HepG2 (cell line): ENCODE results near the gene SLC44A4. TPM values are rescaled to one million over a fixed set of nuclear protein-coding genes. Genes with fewer than 3 reads are reported as not detected.

ENCODE experiments used
- ATAC-seq: fragments of 200-7000 bp; cut with Tn5 transposase; 3 replicates; pipeline ENCODE4 v1.9.1; 2020; ENCODE audit warnings: mild to moderate bottlenecking, moderate library complexity
- BruUV-seq: library from RNA; stranded (reverse); fragments of 400-500 nt; replicated peaks from 2 replicates; lab custom pipeline; 2021; lab: Mats Ljungman, UMichigan
- CTCF ChIA-PET: fragments of 300-600 bp; formaldehyde crosslinking; extraction: SDS; loops from one replicate; lab custom pipeline; 2021; ENCODE audit warnings: low total read pairs, inconsistent platforms, low intra/inter-chr PET ratio; lab: Yijun Ruan, JAX
- POLR2A ChIA-PET: fragments of 350-600 bp; sonication (Branson Sonifier 250); formaldehyde crosslinking; loops from one replicate; lab custom pipeline; 2020; ENCODE audit warnings: antibody characterized with exemption, inconsistent platforms; lab: Yijun Ruan, JAX
- DNase-seq: peaks from one replicate; pipeline ENCODE4 v3.0.0-alpha.2; 2015; ENCODE audit warnings: low spot score
- FAIRE-seq: peaks from 3 replicates; lab custom pipeline; 2011; peaks lifted over from hg19 to GRCh38; lab: Jason Lieb, UNC
- H2AFZ ChIP-seq: one replicate; pipeline ENCODE4 v1.6.1; 2011; ENCODE audit warnings: low read length, inconsistent platforms
- H3K27ac ChIP-seq: fragments of 300-600 bp; 3 replicates; pipeline ENCODE4 v1.8.0; 2011; ENCODE audit warnings: mixed run types, mild to moderate bottlenecking, mixed read lengths, low read length, inconsistent platforms; ENCODE audit not compliant: insufficient read depth; ENCODE audit errors: extremely low read length
- H3K27me3 ChIP-seq, 2 experiments: fragments of 200-600 bp in 1 of 2; 2 replicates in 1 of 2; 3 replicates in 1 of 2; pipeline versions ENCODE4 v1.6.0 to v1.8.0; 2011; ENCODE audit warnings: low read length in 2 of 2, mild to moderate bottlenecking in 2 of 2, moderate library complexity in 2 of 2, inconsistent platforms in 1 of 2; ENCODE audit not compliant: insufficient read depth in 2 of 2, control insufficient read depth in 1 of 2
- H3K36me3 ChIP-seq, 2 experiments: fragments of 200-600 bp in 1 of 2; replicated peaks in 1 of 2; 2 replicates in 1 of 2; 3 replicates in 1 of 2; pipeline versions ENCODE4 v1.5.1 to v1.8.0; 2011; ENCODE audit warnings: low read length in 2 of 2, inconsistent platforms in 1 of 2; ENCODE audit not compliant: insufficient read depth in 2 of 2, control insufficient read depth in 1 of 2
- H3K4me1 ChIP-seq: 2 replicates; pipeline ENCODE4 v1.5.1; 2012; ENCODE audit warnings: low read length, inconsistent platforms; ENCODE audit not compliant: insufficient read depth
- H3K4me2 ChIP-seq: 2 replicates; pipeline ENCODE4 v1.6.0; 2011; ENCODE audit warnings: low read depth, low read length, inconsistent platforms
- H3K4me3 ChIP-seq, 3 experiments: fragments of 200-600 bp in 1 of 3; sonication (generic), shearing (Covaris generic) in 1 of 3; replicated peaks in 1 of 3; 2 replicates each; pipeline ENCODE4 v1.5.1; 2011 to 2016; ENCODE audit warnings: low read length in 3 of 3, inconsistent platforms in 2 of 3, low read depth in 2 of 3, mild to moderate bottlenecking in 2 of 3, control low read depth in 1 of 3, mixed read lengths in 1 of 3; ENCODE audit not compliant: insufficient read depth in 1 of 3
- H3K79me2 ChIP-seq: one replicate; pipeline ENCODE4 v1.6.1; 2011; ENCODE audit warnings: low read length, inconsistent platforms; ENCODE audit not compliant: insufficient read depth
- H3K9ac ChIP-seq: 2 replicates; pipeline ENCODE4 v1.6.0; 2011; ENCODE audit warnings: mild to moderate bottlenecking, low read depth, low read length, inconsistent platforms; ENCODE audit not compliant: insufficient read depth
- H3K9me3 ChIP-seq: 2 replicates; pipeline ENCODE4 v1.5.1; 2012; ENCODE audit warnings: mild to moderate bottlenecking, low read length
- H4K20me1 ChIP-seq: 2 replicates; pipeline ENCODE4 v1.6.0; 2011; ENCODE audit warnings: inconsistent platforms, mild to moderate bottlenecking, low read length, moderate library complexity; ENCODE audit not compliant: insufficient read depth
- AKAP8 ChIP-seq: sonication (generic); formaldehyde crosslinking; IDR thresholded peaks from 2 replicates; pipeline ENCODE4 v1.5.1; 2020; ENCODE audit warnings: mild to moderate bottlenecking, missing genetic modification reagents
- ELF4 ChIP-seq: sonication (generic); formaldehyde crosslinking; IDR thresholded peaks from 2 replicates; pipeline ENCODE4 v1.5.0; 2020; ENCODE audit warnings: missing genetic modification reagents, mild to moderate bottlenecking, moderate library complexity, borderline replicate concordance
- HMGA1 ChIP-seq: sonication (generic); formaldehyde crosslinking; conservative IDR thresholded peaks from 2 replicates; pipeline ENCODE4 v1.4.0; 2020; ENCODE audit warnings: missing genetic modification reagents
- HNF1B ChIP-seq: sonication (generic); formaldehyde crosslinking; IDR thresholded peaks from 2 replicates; pipeline ENCODE4 v1.5.1; 2020; ENCODE audit warnings: mild to moderate bottlenecking, moderate library complexity, missing genetic modification reagents
- JUN ChIP-seq: sonication (generic); formaldehyde crosslinking; IDR thresholded peaks from 2 replicates; pipeline ENCODE4 v1.4.0; 2020; ENCODE audit warnings: mild to moderate bottlenecking, missing genetic modification reagents
- KDM2A ChIP-seq: sonication (generic); formaldehyde crosslinking; IDR thresholded peaks from 2 replicates; pipeline ENCODE4 v1.4.0; 2020; ENCODE audit warnings: low read depth, missing genetic modification reagents, borderline replicate concordance
- NCOA2 ChIP-seq: sonication (generic); formaldehyde crosslinking; IDR thresholded peaks from 2 replicates; pipeline ENCODE4 v1.8.0; 2022; ENCODE audit warnings: inconsistent platforms
- PHF21A ChIP-seq: sonication (generic); formaldehyde crosslinking; IDR thresholded peaks from 2 replicates; pipeline ENCODE4 v1.5.0; 2020; ENCODE audit warnings: mild to moderate bottlenecking, missing genetic modification reagents
- RBM39 ChIP-seq: fragments of 200-400 bp; formaldehyde crosslinking; IDR thresholded peaks from one replicate; pipeline ENCODE4 v1.6.1; 2018; ENCODE audit warnings: antibody characterized with exemption, mild to moderate bottlenecking, low read depth, low read length; ENCODE audit not compliant: poor library complexity, severe bottlenecking
- RCOR2 ChIP-seq: IDR thresholded peaks from 2 replicates; pipeline ENCODE4 v1.6.1; 2016; ENCODE audit warnings: missing biosample characterization, missing genetic modification reagents
- SIN3B ChIP-seq: fragments of 150-350 bp; IDR thresholded peaks from 2 replicates; pipeline ENCODE4 v1.6.1; 2014; ENCODE audit warnings: low read length
- SIX1 ChIP-seq: sonication (generic); formaldehyde crosslinking; IDR thresholded peaks from 2 replicates; pipeline ENCODE4 v1.4.0; 2020; ENCODE audit warnings: missing genetic modification reagents, borderline replicate concordance
- SNAPC5 ChIP-seq: sonication (generic); formaldehyde crosslinking; IDR thresholded peaks from 2 replicates; pipeline ENCODE4 v1.8.1; 2023; ENCODE audit warnings: mild to moderate bottlenecking, missing genetic modification reagents, borderline replicate concordance
- ZBTB25 ChIP-seq: IDR thresholded peaks from 2 replicates; pipeline ENCODE4 v1.6.1; 2018; ENCODE audit warnings: missing genetic modification reagents
- ZNF253 ChIP-seq: sonication (generic); formaldehyde crosslinking; IDR thresholded peaks from 2 replicates; pipeline ENCODE4 v1.8.0; 2022; ENCODE audit warnings: mild to moderate bottlenecking, missing genetic modification reagents, borderline replicate concordance
- ZNF282 ChIP-seq: fragments of 450-650 bp; IDR thresholded peaks from 2 replicates; pipeline ENCODE4 v1.6.1; 2018; ENCODE audit not compliant: partially characterized antibody
- ZNF460 ChIP-seq: sonication (generic); formaldehyde crosslinking; IDR thresholded peaks from 2 replicates; pipeline ENCODE4 v1.5.1; 2020; ENCODE audit warnings: missing genetic modification reagents, mild to moderate bottlenecking, borderline replicate concordance
- ZNF546 ChIP-seq: sonication (generic); formaldehyde crosslinking; conservative IDR thresholded peaks from 2 replicates; pipeline ENCODE4 v1.8.1; 2023; ENCODE audit warnings: mild to moderate bottlenecking, missing genetic modification reagents
- ZNF564 ChIP-seq: sonication (generic); formaldehyde crosslinking; IDR thresholded peaks from 2 replicates; pipeline ENCODE4 v1.8.1; 2023; ENCODE audit warnings: mild to moderate bottlenecking, missing genetic modification reagents
- ZNF629 ChIP-seq: sonication (generic); formaldehyde crosslinking; conservative IDR thresholded peaks from 2 replicates; pipeline ENCODE4 v1.5.0; 2020; ENCODE audit warnings: missing genetic modification reagents
- WGBS: methylation state at CpG from one replicate; pipeline ENCODE4 v1.1.6; 2017; ENCODE audit warnings: low lambda C conversion rate; 5-methylcytosine and 5-hydroxymethylcytosine counted together
- in situ Hi-C: cut with HindIII; loops from 2 replicates; pipeline ENCODE4 v1.10.0; 2017; ENCODE audit warnings: low pct_unique_long_range_greater_than_20kb; ENCODE audit not compliant: extremely low pct_ligation_motif_present
- intact Hi-C: fragments of 100-400 bp; cut with micrococcal nuclease; formaldehyde crosslinking; loops from one replicate; pipeline ENCODE4 v1.10.0; 2022; ENCODE audit not compliant: unreplicated experiment
- polyA plus RNA-seq, 8 experiments: library from polyadenylated mRNA; depleted of rRNA in 3 of 8; stranded (reverse) in 7 of 8; unstranded in 1 of 8; fragments of >200 nt; fragmentation: Illumina TruSeq in 4 of 8; extraction: Trizol in 4 of 8; gene quantifications; 2 replicates each; pipeline versions ENCODE4 v1.2.1 to v1.2.3, GENCODE V29; 2011 to 2016; ENCODE audit warnings: low read depth in 4 of 8, missing spikeins in 1 of 8, mixed read lengths in 1 of 8; ENCODE audit not compliant: insufficient read depth in 1 of 8
- total RNA-seq, 5 experiments: library from RNA; depleted of rRNA; stranded (reverse); fragments of >200 nt; fragmentation: Illumina TruSeq; extraction: Trizol; gene quantifications; 2 replicates each; pipeline ENCODE4 v1.2.3, GENCODE V29; 2016; ENCODE audit warnings: low read depth in 1 of 5

Gene SLC44A4
- total and polyA plus RNA-seq, 2 of the 13 experiments (the other 11 are each of a cell fraction or from before 2014, with no cell fraction given): 3.5 to 5.9 TPM

DNA sequence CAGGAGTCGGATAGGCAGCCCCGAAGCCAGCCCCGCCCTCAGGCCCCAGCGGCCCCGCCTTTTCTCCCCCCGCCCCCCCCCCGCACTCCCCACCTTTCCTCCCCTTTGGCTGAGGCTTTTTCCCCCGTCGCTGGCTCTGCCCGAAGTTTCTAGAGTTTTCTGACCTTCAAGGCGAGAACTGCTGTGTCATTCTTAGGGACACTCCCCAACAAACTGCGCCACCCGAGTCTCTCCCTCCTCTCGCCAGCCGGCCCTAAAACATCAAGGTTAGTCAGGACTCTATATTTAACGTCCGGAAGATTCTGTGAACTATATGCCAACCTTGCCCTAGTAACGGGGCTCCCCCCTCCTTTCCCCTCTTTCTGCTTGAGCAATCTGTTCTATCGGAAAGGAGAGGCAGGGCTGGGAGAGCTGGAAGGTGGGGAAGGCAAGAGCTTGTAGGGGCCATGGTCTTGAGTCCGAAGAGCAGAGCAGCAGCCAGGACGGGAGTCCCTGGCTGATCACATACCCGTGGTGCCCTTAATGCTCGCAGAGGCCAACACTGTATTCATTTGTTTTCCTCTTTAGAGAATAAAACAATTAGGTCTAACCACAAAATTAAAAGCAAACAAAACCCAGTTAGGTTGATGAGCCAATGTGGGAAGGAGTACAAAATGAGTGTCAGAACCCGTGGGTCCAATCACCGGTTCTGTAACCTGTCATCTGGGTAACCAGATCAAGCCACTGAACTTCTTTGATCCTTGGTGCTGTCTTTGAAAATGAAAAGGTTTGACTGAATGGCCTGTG lies 56.6 kb downstream of the SLC44A4 start (continued):
- TF ChIP-seq HNF1B (CRISPR knock-in tag): peak; percentile 27; the same call in 1 of the 2 replicates
- TF ChIP-seq PHF21A (CRISPR knock-in tag): no peak; the same call in 1 of the 2 replicates

GRCh38 chr6:31821301-31822035 lies 57.3 kb downstream of the SLC44A4 start:
- Histone ChIP-seq H3K9ac (peak overlapping the region; percentile 72), H3K4me1 (peaks cover 62% of the 10 kb centered on the region), H3K27me3 (no peaks in the 10 kb centered on the region), H3K36me3 (no peaks in the 10 kb centered on the region), H2AFZ (peak overlapping the region; percentile 81), H3K4me2 (peak overlapping the region; percentile 76), H3K27ac (peak overlapping the region; percentile 86), H3K4me3 (peak overlapping the region; percentile 67 to 91 (median 87)), H3K79me2 (peaks cover 27% of the 10 kb centered on the region), H3K9me3 (no peaks in the 10 kb centered on the region), H4K20me1 (no peaks in the 10 kb centered on the region)
- FAIRE-seq: no peak
- 16% methylated on average over 39 of the region's 39 CpGs for WGBS
- in situ Hi-C loops: no loop called here
- intact Hi-C loops: loop anchor here (2.0 kb wide), 1 partner anchor 141 kb away; the partner anchor contains the start of gene LY6G5C
- ChIA-PET CTCF (no interaction called here), POLR2A (interaction anchor here (0.6 to 6.9 kb wide), 15 partner anchors 14 to 1207 kb away, joined by 3 to 66 read pairs (median 5); partner anchors contain the start of genes APOM, BAG6, CLIC1 and GPANK1)
- TSS peak; percentile 84 for BruUV-seq
- DNase-seq: no peak
- ATAC-seq: peak; percentile 13
- TF ChIP-seq JUN (no peak), RBM39 (no peak), ZNF629 (CRISPR knock-in tag) (no peak), AKAP8 (no peak), HMGA1 (CRISPR knock-in tag) (no peak), ZNF564 (CRISPR knock-in tag) (no peak), SIN3B (no peak), ZBTB25 (CRISPR knock-in tag) (no peak), KDM2A (CRISPR knock-in tag) (peak; percentile 52; the same call in 1 of the 2 replicates), SNAPC5 (CRISPR knock-in tag) (no peak), ZNF460 (CRISPR knock-in tag) (peak; percentile 96), ZNF253 (CRISPR knock-in tag) (no peak), ZNF546 (CRISPR knock-in tag) (no peak), RCOR2 (CRISPR knock-in tag) (0 out of 2 replicates have a peak, but pooled peaks have one; percentile 19), ZNF282 (no peak), ELF4 (CRISPR knock-in tag) (no peak), NCOA2 (no peak), SIX1 (no peak)
